Mesothelial cell of epicardium (in vitro differentiated cells): ENCODE measurements around the gene TNFRSF1B. TPM values are rescaled to one million over a fixed set of nuclear protein-coding genes. Genes with fewer than 3 reads are reported as not detected.

Experiments
- DNase-seq, 2 experiments: peaks; one replicate each; pipeline ENCODE4 v3.0.0; 2021; ENCODE audit warnings: low spot score in 2 of 2; ENCODE audit not compliant: unreplicated experiment in 2 of 2
- H3K27ac Mint-ChIP-seq: 2 replicates; pipeline ENCODE4 v1.8.0; 2021; ENCODE audit warnings: mixed read lengths
- H3K27me3 Mint-ChIP-seq: 2 replicates; pipeline ENCODE4 v1.8.0; 2021; ENCODE audit warnings: low read depth, mixed read lengths
- H3K36me3 Mint-ChIP-seq: 2 replicates; pipeline ENCODE4 v1.8.0; 2021; ENCODE audit warnings: mixed read lengths
- H3K4me1 Mint-ChIP-seq: 2 replicates; pipeline ENCODE4 v1.8.0; 2021; ENCODE audit warnings: mixed read lengths
- H3K4me3 Mint-ChIP-seq: 2 replicates; pipeline ENCODE4 v1.8.0; 2021; ENCODE audit warnings: mild to moderate bottlenecking, moderate library complexity, mixed read lengths
- H3K9me3 Mint-ChIP-seq: 2 replicates; pipeline ENCODE4 v1.8.0; 2021; ENCODE audit warnings: mixed read lengths
- total RNA-seq: library from RNA; stranded (reverse); gene quantifications from 3 replicates; pipeline ENCODE4 v1.2.1, GENCODE V29; 2021
- TF ChIP-seq, protein P1 (sequence below): fragments of 200-600 bp; sonication (generic); IDR thresholded peaks from one replicate; pipeline ENCODE4 v1.5.0; 2021; ENCODE audit warnings: antibody characterized with exemption; ENCODE audit not compliant: unreplicated experiment

TNFRSF1B gene
- total RNA-seq, 1 donor from 2014 or later: 2.9 TPM

DNA sequence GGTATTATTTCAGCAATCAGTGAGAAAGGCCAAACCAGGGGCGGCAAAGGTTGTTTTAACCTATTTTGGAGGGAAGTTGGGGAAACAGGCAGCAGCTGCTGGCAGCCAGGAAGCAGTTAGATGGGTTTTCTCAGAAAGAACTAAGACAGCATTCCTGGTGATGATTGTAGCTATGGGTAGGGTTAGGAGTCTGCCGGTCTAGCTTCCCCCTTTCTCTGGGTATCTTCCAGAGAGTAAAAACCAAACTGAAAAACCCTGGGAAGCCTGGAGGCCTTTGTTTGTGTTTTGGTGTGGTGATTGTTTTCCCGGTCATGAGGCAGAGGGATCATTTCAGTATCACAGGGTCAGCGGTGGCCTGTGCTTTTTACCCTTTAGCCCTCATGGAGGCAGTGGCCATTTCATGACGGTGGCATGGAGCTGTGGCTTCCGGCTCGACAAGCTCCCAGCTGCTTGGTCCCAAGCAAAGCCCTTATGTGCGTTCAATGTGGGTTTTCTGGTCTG is 19.5 kb upstream of the TNFRSF1B start:
- Mint-ChIP-seq H3K4me1 (peaks cover 17% of the 10 kb centered on the region), H3K36me3 (peaks cover 1% of the 10 kb centered on the region), H3K4me3 (no peak overlapping the region), H3K27ac (no peak overlapping the region), H3K27me3 (no peaks in the 10 kb centered on the region), H3K9me3 (peaks cover 5% of the 10 kb centered on the region)
- TF ChIP-seq, protein P1, sequence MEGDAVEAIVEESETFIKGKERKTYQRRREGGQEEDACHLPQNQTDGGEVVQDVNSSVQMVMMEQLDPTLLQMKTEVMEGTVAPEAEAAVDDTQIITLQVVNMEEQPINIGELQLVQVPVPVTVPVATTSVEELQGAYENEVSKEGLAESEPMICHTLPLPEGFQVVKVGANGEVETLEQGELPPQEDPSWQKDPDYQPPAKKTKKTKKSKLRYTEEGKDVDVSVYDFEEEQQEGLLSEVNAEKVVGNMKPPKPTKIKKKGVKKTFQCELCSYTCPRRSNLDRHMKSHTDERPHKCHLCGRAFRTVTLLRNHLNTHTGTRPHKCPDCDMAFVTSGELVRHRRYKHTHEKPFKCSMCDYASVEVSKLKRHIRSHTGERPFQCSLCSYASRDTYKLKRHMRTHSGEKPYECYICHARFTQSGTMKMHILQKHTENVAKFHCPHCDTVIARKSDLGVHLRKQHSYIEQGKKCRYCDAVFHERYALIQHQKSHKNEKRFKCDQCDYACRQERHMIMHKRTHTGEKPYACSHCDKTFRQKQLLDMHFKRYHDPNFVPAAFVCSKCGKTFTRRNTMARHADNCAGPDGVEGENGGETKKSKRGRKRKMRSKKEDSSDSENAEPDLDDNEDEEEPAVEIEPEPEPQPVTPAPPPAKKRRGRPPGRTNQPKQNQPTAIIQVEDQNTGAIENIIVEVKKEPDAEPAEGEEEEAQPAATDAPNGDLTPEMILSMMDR: no peak
- no peak for DNase-seq

DNA sequence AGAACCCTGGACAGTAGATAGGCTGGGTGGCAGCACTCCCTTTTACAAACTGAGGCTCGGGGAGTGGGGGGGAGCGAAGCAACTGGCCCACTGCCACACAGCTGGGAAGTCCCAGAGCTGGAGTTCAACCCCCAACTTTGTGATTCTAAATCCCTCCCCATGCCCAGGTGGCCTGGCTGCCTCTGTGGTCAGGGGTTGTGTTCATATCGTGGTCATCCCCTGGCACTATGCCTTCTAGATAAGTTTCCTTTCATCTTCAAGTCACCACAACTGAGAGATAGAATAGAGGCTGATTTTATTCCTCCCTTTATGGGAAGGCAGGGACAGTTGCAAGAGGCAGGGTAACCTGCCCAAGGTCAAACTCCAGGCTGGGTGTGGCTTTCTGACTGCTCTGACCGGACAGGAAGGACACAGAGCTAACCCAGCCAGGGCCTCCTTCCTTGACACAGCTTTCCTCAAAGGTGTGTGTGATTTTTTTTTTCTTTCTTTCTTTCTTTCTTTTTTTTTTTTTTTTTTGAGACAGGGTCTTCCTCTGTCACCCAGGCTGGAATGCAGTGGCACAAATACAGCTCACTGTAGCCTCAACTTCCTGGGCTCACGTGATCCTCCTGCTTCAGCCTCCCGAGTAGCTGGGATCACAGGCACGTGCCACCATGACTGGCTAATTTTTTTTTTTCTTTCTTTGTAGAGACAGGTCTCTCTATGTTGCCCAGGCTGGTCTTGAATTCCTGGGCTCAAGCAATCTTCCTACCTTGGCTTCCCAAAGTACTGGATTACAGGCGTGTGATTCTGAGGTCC is 18.4 kb upstream of the TNFRSF1B start:
- no peak overlapping the region for H3K27ac Mint-ChIP-seq
- H3K4me3 Mint-ChIP-seq: no peak overlapping the region
- H3K27me3 Mint-ChIP-seq: no peaks in the 10 kb centered on the region
- TF ChIP-seq, protein P1: no peak
- peaks cover 16% of the 10 kb centered on the region for H3K4me1 Mint-ChIP-seq
- no peak for DNase-seq
- H3K36me3 Mint-ChIP-seq: peaks cover 1% of the 10 kb centered on the region
- H3K9me3 Mint-ChIP-seq: peaks cover 5% of the 10 kb centered on the region

DNA sequence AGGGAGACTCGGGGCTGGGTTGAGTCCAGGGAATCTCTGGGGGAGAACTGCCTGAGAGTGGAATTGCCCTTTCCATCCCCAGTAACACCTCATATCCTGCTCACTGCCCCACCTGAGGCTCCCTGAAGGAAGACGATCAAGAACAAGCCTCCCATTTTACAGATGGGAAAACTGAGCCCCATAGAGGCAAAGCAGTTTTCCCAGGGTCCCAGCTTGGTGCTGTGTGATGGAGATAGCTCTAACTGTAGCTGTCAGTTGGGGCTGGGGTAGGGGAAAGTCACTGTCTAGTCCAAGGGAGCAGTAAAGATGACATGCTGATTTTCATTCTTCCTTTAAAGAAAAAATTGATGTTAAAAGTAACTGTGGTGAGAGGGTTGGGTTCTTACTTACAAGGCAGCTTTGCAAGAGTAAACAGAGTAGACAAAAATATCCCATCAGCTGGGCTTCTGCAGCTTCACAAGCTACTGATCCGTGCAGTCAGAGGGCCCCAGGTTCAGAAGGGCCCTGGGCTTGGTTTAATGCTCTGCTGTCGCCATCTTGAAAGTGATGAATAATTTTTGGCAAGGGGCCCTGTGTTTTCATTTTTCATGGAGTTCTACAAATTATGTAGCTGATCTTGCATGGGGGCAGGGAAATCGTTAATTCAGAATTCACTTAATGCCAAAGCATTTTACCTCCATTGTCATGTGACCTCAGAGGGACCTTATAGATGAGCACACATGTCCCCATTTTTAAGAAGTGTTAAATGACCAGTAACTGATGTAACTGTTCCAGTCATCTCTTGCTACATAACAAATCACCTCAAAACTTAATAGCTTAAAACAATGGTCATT is 17.6 kb upstream of the TNFRSF1B start:
- H3K27me3 Mint-ChIP-seq: no peaks in the 10 kb centered on the region
- no peak overlapping the region for H3K27ac Mint-ChIP-seq
- no peak for DNase-seq
- peaks cover 9% of the 10 kb centered on the region for H3K4me1 Mint-ChIP-seq
- peaks cover 1% of the 10 kb centered on the region for H3K36me3 Mint-ChIP-seq
- TF ChIP-seq, protein P1: no peak
- peaks cover 5% of the 10 kb centered on the region for H3K9me3 Mint-ChIP-seq
- no peak overlapping the region for H3K4me3 Mint-ChIP-seq

DNA sequence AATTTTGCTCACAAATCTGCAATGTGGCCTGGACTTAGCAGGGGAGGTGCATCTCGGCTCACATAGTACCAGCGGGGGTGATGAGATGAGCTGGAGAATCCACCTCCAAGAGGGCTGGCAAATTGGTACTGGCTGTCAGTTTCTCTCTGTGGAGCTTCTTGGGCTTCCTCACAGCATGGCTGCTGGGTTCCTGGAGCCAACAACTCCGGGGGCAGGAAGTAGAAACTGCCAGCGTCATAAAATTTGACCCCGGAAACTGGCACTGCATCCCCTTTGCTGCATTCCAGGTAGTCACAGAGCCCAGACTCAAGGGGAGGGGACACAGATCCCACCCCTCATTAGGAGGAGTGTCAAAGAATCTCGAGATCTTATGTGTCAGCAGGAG is 17.0 kb upstream of the TNFRSF1B start:
- Mint-ChIP-seq H3K36me3 (peaks cover 1% of the 10 kb centered on the region), H3K4me3 (no peak overlapping the region), H3K27ac (no peak overlapping the region), H3K27me3 (no peaks in the 10 kb centered on the region), H3K9me3 (peaks cover 5% of the 10 kb centered on the region), H3K4me1 (peaks cover 9% of the 10 kb centered on the region)
- no peak for DNase-seq
- TF ChIP-seq, protein P1: no peak

DNA sequence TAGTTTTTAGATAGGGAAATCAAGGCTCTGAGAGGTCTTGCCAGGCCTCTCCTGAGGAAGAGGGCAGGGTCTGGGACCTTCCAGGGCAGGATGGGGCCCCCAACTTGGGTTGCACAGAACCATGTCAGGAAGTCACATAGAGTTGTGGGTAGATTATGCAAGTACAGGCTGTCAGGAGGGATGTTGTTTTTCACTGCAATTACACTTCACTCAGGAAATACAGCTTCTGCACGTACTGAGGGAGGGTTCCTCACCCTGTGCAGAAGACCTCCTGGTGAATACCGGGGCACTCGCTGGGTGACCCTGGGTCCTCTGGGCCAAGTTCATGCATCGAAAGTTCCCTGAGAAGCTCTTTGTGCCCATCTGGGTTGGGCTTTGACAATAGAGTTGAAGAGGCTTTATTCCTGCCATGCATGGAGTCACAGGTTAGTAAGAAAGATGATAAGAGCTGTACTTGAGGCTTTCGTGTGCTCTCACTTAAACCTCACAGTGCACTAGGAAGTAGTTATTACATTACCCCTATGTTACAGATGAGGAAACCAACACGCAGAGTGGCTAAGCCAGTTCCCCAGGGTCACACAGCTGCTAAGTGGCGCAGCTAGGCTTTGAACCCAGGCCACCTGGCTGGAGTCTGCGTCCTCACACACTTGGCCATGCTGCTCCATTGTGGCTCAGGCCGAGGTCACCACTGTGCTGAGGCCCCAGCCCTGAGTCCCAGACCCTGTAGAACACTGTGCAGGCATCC is 16.2 kb upstream of the TNFRSF1B start:
- Mint-ChIP-seq H3K4me3 (no peak overlapping the region), H3K36me3 (peaks cover 1% of the 10 kb centered on the region), H3K9me3 (peaks cover 5% of the 10 kb centered on the region), H3K27ac (no peak overlapping the region), H3K27me3 (no peaks in the 10 kb centered on the region), H3K4me1 (peaks cover 9% of the 10 kb centered on the region)
- TF ChIP-seq, protein P1: no peak
- DNase-seq: no peak
